Glomerular endothelial cell (primary cell): ENCODE results near the gene FADS6. TPM values are rescaled to one million over a fixed set of nuclear protein-coding genes. Genes with fewer than 3 reads are reported as not detected.

Experiments
- DNase-seq: peaks from one replicate; pipeline ENCODE4 v3.0.0-alpha.2; 2011; ENCODE audit warnings: low read depth, low spot score; ENCODE audit errors: extremely low read depth
- total RNA-seq: library from RNA; depleted of rRNA; stranded (reverse); fragments of >200 nt; gene quantifications from 2 replicates; pipeline ENCODE4 v1.2.3, GENCODE V29; 2015

Gene FADS6, protein sequence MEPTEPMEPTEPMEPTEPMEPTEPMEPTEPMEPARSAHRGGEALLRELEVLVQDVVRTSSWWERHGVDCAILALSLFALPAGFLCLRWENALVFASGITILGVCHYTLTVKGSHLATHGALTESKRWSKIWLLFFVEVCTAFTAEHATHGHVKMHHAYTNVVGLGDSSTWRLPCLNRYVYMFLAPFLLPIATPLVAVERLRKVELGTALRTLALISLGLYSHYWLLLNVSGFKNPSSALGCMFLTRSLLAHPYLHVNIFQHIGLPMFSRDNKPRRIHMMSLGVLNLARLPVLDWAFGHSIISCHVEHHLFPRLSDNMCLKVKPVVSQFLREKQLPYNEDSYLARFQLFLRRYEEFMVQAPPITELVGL
- not detected in 2 replicates for total RNA-seq

DNA sequence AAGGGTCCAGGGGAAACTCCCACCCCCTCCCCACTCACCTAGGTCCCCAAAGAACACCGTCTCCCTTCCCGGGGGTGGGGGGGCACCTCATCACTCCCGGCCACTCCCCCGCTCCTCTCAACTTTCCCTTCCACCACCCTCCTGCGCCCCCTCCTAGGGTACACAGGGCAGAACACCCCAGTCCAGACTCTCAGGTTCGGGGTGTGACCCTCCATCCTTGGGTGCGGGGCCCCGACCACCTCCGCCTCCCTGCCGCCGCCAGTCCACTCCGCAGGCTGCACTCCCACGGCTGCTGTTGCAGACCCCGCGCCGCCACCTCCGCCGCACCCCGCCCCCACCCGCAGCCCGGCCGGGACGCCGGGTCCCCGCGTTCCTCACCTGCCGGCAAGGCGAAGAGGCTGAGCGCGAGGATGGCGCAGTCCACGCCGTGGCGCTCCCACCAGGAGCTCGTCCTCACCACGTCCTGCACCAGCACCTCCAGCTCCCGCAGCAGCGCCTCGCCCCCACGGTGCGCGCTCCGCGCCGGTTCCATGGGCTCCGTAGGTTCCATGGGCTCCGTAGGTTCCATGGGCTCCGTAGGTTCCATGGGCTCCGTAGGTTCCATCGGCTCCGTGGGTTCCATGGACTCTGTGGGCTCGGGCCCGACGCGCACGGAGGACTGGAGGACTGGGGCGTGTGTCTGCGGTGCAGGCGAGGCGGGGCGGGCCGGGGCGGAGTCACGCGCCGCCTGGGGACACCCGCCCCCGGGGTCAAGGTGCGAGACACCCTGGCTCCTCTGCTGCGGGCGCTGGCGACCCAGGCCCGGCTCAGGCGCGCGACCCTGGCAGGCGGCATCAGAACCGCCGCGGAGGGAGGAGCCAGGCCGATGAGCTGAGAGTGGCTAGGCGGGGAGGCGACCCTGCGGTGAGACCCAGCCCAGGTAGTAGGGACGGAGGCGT lies at the start of gene FADS6:
Gene FADS6, minus strand, starts transcription at position 660 of the 938 bp plus-strand sequence. Its CDS starts 38 bp downstream, at position 622.
- no peak for DNase-seq

DNA sequence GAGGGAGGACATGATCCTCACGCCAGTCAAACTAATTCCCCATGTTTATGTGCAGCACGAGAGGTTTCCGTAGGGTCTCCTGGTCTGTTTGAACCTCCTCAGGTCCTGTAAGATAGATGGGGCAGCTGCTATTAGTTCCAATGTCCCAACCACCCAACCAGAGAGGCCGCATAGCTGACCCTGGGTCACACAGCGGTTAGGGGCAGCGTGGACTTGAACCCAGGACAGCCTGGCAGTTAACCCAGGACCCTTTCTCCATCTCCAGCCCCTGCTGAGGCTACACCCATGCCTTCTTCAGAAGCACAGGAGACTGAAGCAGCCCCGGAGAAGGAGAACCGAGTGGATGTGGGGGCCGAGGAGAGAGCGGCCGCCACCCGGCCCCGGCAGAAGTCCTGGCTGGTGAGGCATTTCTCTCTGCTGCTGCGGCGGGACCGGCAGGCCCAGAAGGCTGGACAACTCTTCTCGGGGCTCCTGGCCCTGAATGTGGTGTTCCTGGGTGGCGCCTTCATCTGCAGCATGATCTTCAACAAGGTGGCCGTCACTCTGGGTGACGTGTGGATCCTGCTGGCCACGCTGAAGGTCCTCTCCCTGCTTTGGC lies 47.8 kb upstream of the FADS6 start:
- DNase-seq = no peak

DNA sequence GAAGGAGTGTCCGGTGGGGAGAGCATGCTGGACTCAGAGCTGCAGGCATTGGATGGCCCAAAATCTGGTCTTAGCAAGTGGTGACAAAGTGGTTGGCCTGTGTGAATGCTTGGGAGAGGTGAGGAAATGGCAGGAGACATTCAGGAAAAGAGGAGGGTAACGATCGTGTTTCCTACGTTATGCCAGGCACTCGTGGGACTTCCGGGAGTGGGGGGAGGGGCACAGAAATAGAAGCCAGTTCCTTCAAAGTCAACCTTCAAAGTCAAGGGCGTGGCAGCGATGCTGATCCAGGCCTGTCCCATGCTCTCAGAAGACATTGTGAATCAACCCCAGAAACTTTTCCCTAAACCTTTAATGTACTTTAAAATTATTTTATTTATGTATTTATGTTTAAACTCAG lies 46.1 kb upstream of the FADS6 start:
- no peak for DNase-seq

DNA sequence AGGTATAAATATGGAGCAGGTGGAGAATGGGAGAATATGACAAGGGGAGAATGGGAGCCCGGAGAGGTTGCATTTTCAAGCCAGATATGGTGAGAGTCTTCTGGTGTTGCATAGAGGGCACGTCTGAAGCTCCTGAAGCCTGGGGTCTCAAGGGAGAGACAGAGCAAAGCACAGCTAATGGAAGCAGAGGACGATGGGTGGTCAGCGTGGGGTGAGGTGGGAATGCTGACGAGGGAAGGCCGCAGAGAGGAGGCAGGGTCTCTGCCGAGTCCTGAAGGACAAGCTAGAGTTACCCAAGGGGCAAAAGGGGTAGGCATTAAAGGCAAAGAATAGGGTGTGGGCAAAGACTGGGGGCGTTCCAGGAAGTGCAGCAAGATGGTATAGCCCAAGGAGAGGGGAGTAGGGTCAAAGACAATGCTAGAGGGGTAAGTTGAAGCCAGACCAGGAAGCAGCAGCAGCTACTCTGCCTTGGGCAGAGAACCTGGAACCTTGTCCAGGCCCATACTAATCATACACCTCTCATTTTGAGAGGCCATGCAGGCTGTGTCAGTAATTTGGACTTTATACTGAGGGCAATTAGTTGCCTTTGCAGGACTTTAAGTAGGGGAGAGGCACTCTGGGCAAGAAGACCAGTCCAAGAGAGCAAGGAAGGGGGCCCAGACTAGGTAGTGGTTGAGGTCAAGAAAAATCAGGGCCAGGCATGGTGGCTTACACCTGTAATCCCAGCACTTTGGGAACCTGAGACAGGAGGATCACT lies 44.9 kb upstream of the FADS6 start:
- DNase-seq = no peak

DNA sequence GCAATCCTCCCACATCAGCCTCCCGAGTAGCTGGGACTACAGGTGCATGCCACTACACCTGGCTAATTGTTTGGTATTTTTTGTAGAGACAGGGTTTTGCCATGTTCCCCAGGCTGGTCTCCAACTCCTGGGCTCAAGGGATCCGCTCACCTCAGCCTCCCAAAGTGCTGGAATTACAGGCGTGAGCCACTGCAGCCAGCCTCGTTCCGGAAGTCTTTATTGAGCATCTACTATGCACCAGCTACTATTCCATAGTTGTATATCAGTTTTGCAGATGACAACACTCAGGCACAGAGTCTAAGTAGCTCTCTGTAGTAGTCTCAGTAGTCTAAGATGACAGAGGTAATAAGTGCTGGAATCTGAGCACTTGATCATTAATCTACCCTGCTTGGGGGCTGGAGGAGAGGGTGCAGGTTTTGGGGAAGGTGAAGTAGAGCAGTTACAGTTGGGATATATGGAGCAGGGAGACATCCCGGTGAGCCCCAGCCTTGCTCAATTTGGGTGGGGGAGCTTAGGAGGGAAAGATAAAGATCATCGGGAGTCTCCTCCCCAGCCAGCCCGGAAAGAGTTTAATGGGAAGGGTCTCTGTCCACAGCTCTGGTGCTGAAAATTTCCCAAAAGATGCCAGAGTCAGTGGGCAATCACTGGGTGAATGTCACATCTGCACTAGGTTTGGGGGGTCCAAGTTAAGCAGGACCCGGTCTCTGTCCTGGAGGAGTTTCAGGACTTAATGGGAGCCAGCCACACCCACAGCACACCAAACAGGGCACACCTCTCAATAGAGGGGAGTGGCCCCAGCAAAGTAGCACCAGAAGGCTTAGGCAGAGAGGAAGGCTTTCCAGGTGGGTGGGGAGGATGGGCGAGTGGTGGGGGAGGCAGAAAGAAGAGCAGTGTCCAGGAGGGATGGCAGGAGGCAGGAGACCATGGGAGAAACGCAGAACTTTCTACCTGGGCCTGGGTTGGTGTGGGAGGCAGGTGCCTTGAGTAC lies 43.9 kb upstream of the FADS6 start:
- DNase-seq = no peak

DNA sequence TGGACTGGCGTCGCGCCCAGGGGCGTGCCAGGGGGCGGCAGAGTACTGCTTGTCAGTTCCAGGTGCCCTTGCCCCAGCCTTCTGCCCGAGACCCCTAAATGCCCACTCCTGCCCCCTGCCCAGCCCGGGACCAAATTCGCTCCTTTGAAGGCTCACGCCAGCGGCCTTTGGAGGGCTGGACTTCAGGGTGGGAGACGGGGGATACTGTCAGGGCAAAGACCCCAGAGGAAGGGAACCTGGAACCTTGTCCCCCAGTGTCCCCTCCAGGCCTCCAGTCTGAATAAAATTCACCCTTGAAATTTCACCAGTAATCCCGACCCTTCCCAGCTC lies 43.0 kb upstream of the FADS6 start:
- DNase-seq = no peak

DNA sequence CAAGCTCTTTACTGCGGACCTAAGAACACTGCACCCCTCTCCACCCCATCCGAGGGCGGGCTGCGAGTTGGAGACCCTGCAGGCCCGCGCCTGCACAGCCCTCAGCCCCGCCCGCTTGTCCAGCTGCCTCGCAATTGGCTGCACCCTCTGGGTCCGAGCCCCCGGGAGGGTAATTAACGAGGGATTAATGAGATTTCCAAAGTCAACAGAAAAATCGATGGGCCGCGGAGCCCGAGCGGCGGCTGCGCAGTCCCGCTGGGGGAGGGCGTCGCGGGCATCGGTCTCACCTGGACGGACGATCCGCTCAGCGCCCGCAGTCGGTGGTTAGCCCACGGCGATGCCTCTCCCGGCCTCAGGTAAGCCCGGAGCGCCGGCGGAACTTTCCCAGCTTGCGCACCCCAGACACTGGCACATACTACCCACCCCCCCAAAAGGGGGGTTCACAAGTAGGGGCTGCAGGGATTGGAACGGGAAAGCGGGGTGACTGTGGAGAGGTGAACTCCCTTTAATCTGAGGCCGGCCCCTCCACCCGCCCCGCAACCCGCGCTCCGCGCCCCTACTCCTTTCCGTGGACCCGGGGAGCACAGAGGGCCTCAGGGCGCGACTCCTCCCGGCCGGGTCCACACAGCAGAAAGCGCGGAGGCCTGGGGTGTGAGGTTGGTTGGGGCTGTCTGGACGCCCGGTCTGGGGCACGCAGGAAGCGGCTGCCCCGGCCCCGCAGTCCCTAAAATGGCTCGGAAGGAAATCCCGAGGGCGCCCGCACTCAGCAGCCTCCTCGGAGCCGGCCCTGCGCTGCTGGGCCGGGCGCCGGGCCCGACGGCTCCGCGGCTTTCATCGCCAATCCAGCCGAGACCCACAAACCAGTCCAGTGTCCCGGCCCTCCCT lies 42.4 kb upstream of the FADS6 start, which contains the start of gene OTOP3:
Gene OTOP3, plus strand, starts transcription at position 314 of the 885 bp plus-strand sequence. Its CDS starts 24 bp downstream, at position 338.
- no peak for DNase-seq

DNA sequence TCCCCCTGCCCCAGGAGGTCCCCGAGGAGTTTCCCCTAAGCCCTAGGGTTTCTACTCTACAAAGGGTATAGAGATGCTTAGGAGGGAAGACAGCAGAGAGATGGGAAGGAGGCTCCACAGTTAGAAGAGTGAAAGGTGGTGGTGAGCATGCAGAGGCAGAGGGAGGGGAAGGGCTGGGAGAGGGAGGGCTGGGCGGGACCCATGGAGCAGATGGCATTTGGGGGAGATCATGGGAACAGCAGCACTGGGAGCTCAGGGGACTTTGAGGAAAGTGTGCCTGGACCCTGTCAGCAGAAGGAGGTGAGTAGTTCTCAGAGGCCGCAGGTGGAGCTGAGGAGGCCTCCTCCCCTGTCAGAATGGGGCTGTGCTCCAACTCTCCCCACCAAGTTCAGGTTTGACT lies 41.6 kb upstream of the FADS6 start:
- DNase-seq = no peak

DNA sequence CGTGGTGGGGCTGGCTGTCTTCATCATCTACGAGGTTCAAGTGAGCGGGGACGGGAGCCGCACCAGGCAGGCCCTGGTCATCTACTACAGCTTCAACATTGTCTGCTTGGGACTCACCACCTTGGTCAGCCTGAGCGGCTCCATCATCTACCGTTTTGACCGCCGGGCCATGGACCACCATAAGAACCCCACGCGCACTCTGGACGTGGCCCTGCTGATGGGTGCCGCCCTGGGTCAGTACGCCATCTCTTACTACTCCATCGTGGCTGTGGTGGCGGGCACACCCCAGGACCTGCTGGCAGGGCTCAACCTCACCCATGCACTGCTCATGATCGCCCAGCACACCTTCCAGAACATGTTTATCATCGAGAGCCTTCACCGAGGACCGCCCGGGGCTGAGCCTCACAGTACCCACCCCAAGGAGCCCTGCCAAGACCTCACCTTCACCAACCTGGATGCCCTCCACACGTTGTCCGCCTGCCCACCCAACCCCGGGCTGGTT lies 37.2 kb upstream of the FADS6 start:
- DNase-seq = no peak

DNA sequence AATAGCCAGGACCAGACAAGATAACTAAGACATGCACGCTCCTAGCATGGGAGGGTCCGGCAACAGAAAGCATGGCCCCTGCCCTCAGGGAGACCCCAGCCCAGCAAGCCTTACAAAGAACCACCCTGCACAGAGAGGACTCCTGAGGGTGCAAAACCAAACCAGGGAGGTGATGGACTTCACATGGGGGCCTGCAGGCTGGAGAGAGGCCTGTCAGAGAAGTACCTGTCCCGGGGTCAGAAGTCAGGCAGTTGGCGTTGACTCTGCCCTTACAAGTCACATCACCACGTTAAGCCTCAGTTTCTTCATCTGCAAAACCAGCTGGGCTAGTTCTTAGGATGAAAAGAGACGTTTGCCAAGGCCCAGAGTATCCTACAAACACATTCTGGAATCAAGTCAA lies 35.4 kb upstream of the FADS6 start:
- DNase-seq = no peak

DNA sequence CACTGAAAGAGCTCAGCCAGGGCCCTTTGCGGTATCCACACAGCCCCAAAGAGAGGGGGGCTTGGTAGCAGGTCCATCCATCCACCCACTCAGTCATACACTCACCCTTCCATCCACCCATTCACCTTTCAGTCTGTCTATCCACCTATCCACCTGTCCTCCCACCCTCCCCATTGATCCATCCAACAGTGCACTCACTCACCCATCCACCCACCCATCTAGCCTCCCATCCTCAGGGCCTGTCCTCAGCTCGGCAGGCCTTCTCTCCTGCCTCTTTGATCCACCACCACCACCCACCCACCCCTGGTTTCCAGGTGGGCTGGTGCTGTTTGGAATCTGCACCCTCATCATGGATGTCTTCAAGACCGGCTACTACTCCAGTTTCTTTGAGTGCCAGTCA lies 31.8 kb upstream of the FADS6 start:
- no peak for DNase-seq

DNA sequence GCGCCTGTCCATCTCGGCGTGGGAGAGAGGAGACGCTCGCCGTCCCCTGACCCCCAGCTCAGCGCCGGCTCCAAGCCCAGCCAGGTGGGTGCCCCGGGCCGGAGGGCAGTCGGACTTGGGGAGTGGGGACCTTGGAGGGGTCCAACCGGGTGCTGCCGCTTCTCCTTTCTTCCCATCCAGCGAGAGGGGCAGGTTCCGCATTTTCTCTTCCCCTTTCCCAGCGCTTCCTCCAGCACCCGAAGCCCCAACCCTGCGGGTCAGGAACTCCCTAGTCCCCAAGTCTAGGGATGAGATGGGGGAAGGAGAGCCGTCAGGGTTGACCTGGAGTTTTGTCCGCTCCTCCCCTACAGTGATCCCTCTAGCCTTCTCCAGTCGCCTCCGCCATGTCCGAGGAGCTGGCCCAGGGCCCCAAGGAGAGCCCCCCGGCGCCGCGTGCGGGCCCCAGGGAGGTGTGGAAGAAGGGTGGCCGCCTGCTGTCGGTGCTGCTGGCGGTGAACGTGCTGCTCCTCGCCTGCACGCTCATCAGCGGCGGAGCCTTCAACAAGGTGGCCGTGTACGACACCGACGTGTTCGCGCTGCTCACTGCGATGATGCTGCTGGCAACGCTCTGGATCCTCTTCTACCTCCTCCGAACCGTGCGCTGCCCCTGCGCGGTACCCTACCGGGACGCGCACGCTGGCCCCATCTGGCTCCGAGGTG lies 31.0 kb upstream of the FADS6 start, which contains the start of gene OTOP2:
Gene OTOP2, plus strand, starts transcription at position 24 of the 699 bp plus-strand sequence. Its CDS starts 360 bp downstream, at position 384.
- no peak for DNase-seq

DNA sequence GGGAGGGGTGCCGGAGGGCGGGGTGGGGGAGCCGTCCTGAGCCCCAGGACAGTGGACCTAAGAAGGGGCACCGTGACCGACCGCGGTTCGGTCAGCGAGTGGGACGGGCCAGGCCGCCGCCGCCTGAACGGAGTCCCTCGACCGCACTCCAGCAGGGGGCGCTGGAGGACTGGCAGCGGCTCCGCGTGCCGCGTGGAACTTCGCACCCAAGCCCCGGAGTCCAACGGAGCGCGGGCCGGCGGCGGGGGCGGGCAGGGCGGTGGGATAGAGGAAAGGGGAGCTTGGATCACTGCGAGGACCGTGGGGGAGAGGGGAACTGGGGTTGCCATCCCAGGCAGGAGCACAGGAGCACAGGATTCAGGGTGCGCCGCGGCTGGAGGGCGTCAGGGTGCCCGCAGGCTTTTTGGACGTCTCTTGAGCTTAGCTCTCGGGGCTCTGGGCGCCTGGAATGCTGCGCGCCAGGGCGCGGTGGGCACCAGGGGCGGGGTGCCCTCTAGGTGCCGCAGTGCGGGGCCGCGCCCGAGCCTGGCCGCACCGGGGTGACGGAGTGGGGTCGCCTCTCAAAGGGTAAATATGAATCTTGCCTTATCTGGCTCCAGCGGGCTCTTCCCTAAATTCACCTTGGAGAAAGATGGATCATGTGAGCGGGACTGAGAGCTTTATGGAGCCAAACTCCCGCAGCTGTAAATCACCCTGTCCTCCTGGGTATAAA lies 30.3 kb upstream of the FADS6 start:
- no peak for DNase-seq

DNA sequence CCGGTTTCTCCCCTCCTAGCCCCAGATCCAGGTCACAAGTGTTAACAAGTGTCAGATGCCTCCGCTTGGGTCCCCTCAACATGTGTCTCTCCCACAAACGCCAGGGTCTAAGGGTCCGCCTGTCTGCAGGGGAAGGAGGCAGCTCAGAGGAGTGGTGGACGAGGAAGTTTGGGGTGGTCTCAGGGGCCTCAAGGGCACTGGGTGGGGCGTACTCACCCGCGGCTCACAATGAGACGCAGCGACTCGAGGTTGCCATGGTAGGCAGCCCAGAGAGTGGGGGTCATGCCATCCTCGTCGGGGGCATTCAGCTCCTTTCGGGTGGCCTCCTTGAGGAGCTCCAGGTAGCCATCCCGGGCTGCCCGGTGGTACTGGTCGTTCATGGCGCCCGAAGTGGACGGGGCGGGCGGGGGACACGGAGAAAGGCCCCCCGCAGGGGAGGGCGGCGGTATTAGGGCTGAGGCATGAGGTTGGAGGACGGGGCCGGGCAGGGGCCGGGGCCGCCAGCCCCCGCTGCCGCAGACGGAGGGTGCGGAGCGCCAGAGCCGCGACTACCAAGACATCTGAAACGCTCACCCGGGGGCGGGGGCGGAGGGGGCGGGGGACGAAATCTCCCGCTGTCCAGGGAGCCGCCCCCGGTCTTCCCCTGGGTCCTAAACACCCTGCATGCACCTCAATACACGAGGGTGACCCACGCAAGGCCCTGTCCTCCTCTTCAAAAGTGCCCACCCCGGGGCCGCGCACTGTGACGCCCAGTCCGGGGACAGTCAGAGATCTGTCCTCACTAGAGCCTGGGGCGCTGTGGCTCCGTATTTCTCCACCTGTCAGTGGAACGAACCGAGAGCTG lies 29.5 kb upstream of the FADS6 start, which contains the start of gene USH1G:
Gene USH1G, minus strand, starts transcription at position 562 of the 844 bp plus-strand sequence. Its CDS starts 182 bp downstream, at position 380.
- DNase-seq = no peak

DNA sequence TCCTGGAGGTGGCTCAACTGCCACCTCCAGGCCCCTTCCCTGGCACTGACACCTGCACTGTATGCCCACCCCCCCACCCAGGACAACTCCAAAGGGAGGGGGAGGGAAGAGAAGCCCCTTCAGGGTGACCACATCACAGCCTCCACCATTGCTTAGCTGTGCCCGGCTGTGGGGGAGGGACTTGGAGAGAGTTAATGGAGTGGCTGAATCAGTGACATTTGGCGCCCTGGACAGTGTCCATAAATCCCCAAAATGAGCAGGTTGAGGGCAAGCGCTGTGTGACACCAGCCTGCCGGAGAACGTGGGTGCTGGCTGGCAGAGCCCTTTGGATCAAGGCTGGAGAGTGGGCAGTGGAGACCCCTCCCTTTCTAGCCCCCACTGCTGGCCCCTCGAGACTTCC lies 28.7 kb upstream of the FADS6 start:
- no peak for DNase-seq

DNA sequence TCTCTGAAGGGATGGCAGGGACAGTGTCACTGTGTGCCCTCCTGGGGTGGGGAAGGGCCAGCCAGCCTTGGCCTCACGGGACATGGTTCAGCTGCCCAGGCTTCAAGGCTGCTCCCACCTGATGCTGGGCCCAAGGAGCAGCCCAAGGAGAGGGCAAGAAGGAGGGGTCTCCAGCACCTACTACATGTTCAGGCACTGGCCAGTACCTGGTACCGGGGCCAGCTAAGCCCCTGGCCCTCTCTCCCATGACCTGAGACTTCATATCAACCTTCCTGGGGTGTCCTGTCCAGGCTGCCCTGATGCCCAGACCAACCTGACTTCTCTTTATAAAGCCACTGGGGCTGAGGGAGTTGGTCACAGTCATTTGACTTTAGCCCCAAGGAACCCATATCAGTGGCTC lies 28.3 kb upstream of the FADS6 start:
- no peak for DNase-seq
